Esophagus (tissue), 2 donors: Measurements from ENCODE around the gene NAA40. TPM values are rescaled to one million over a fixed set of nuclear protein-coding genes. Genes with fewer than 3 reads are reported as not detected.

ENCODE experiments used
- H3K27ac ChIP-seq, 2 donors: one replicate each; pipeline ENCODE4 v1.5.1; 2013; ENCODE audit warnings: low read depth in 2 of 2, mild to moderate bottlenecking in 2 of 2, inconsistent platforms in 1 of 2, low read length in 1 of 2, moderate library complexity in 1 of 2
- H3K27me3 ChIP-seq, 2 donors: one replicate each; pipeline ENCODE4 v1.6.1; 2013; ENCODE audit warnings: low read length in 2 of 2, control low read depth in 1 of 2, mild to moderate bottlenecking in 1 of 2; ENCODE audit not compliant: insufficient read depth in 2 of 2, control insufficient read depth in 1 of 2
- H3K36me3 ChIP-seq, 2 donors: one replicate each; pipeline ENCODE4 v1.6.1; 2013; ENCODE audit warnings: low read length in 1 of 2; ENCODE audit not compliant: control insufficient read depth in 2 of 2, insufficient read depth in 2 of 2
- H3K4me1 ChIP-seq, 2 donors: one replicate each; pipeline ENCODE4 v1.6.1; 2013; ENCODE audit warnings: low read length in 1 of 2; ENCODE audit not compliant: control insufficient read depth in 2 of 2, insufficient read depth in 2 of 2
- H3K4me3 ChIP-seq, 2 donors: one replicate each; pipeline ENCODE4 v1.5.1; 2013; ENCODE audit warnings: low read length in 2 of 2, mild to moderate bottlenecking in 2 of 2, low read depth in 1 of 2, moderate library complexity in 1 of 2
- H3K9me3 ChIP-seq, 2 donors: one replicate each; pipeline ENCODE4 v1.6.1; 2013; ENCODE audit warnings: mild to moderate bottlenecking in 2 of 2, low read depth in 1 of 2, low read length in 1 of 2, moderate library complexity in 1 of 2; ENCODE audit not compliant: control insufficient read depth in 2 of 2, insufficient read depth in 1 of 2
- WGBS, 2 donors: extraction: QIAGEN DNeasy Blood & Tissue Kit; methylation state at CpG; one replicate each; pipeline ENCODE4 v1.1.7; 2013; 5-methylcytosine and 5-hydroxymethylcytosine counted together
- polyA plus RNA-seq, 2 donors: library from polyadenylated mRNA; stranded (reverse); fragments of 200-250 nt; gene quantifications; one replicate each; pipeline ENCODE4 v1.2.3, GENCODE V29; 2013
- donor health status: healthy with polysubstance abuse.
- donor health status: Bipolar disorder and iron deficiency.

The NAA40 gene
- polyA plus RNA-seq, 2 donors = 8.5 to 11.8 TPM

GRCh38 chr11:63904743-63905142 is 34.1 kb upstream of the NAA40 start:
- Histone ChIP-seq H3K27me3 (no peaks in the 10 kb centered on the region), H3K9me3 (no peaks in the 10 kb centered on the region), H3K36me3 (peaks cover 26 to 77% of the 10 kb centered on the region in 2 donors), H3K4me3 (no peak overlapping the region), H3K4me1 (peaks cover 0 to 3% of the 10 kb centered on the region in 2 donors), H3K27ac (no peak overlapping the region)
- WGBS, 2 donors = 91 to 92% methylated on average over 13 of the region's 13 CpGs

- no peaks in the 10 kb centered on the region for H3K27me3 ChIP-seq
- H3K27ac ChIP-seq = no peak overlapping the region
- 75 to 78% methylated on average over 6 of the region's 6 CpGs for WGBS, 2 donors
- peaks cover 0 to 3% of the 10 kb centered on the region in 2 donors for H3K4me1 ChIP-seq
- peaks cover 26 to 78% of the 10 kb centered on the region in 2 donors for H3K36me3 ChIP-seq
- no peak overlapping the region for H3K4me3 ChIP-seq
- H3K9me3 ChIP-seq = no peaks in the 10 kb centered on the region
These were observed 33.6 kb upstream of the NAA40 start for GRCh38 chr11:63905179-63905578.

GRCh38 chr11:63906087-63906486 is 32.7 kb upstream of the NAA40 start:
- H3K27me3 ChIP-seq = no peaks in the 10 kb centered on the region
- WGBS, 2 donors = 88 to 90% methylated on average over 4 of the region's 4 CpGs
- H3K27ac ChIP-seq = no peak overlapping the region
- H3K9me3 ChIP-seq = no peaks in the 10 kb centered on the region
- no peak overlapping the region for H3K4me3 ChIP-seq
- peaks cover 20 to 70% of the 10 kb centered on the region in 2 donors for H3K36me3 ChIP-seq
- H3K4me1 ChIP-seq = peaks cover 0 to 3% of the 10 kb centered on the region in 2 donors

DNA sequence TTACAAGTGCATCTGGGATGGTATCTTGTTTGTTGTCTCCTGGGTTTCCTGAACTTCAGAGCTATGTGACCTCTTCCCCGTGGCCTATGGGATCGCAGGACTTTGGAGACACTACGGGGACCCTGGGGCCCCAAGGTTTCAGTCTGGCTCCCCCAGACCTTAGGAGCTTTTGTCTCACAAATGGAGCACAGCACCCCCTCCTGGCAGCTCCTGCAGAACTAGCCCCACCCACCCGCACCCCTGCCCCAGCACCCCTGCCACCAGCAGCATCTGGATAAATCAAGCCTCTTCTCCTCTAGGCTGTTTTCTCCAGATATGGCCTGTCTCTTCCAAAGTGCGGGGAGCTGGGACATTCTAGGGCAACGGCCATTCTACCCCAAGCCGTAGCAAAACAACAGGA is 32.2 kb upstream of the NAA40 start:
- Histone ChIP-seq H3K4me3 (no peak overlapping the region), H3K4me1 (peaks cover 0 to 3% of the 10 kb centered on the region in 2 donors), H3K27me3 (no peaks in the 10 kb centered on the region), H3K9me3 (no peaks in the 10 kb centered on the region), H3K27ac (no peak overlapping the region), H3K36me3 (peaks cover 19 to 67% of the 10 kb centered on the region in 2 donors)
- WGBS, 2 donors = 84 to 86% methylated on average over 7 of the region's 7 CpGs

DNA sequence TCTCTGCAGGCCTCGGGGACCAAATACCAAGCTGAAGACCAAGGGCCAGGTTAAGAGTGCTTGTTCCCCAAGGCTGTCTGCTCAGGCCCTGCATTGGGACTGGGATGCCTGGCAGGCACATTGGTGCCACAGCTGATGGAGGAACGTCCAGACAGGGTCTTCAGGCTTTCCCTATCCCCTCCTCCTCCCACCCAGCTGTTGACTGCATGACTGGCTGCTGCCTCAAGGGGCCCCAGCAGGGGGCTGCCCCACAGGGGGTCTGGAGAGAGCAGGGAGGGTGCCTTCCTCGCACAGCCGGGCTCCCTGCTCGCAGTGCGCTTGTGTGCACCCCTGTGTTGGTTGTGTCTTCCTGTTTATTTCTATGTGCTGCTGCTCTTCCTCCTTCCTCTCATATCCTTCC is 31.7 kb upstream of the NAA40 start:
- Histone ChIP-seq H3K27ac (no peak overlapping the region), H3K4me3 (no peak overlapping the region), H3K4me1 (peaks cover 0 to 3% of the 10 kb centered on the region in 2 donors), H3K36me3 (peaks cover 14 to 62% of the 10 kb centered on the region in 2 donors), H3K27me3 (no peaks in the 10 kb centered on the region), H3K9me3 (no peaks in the 10 kb centered on the region)
- WGBS, 2 donors = 78 to 81% methylated on average over 6 of the region's 6 CpGs

- peaks cover 5 to 53% of the 10 kb centered on the region in 2 donors for H3K36me3 ChIP-seq
- H3K9me3 ChIP-seq = no peaks in the 10 kb centered on the region
- no peak overlapping the region for H3K4me3 ChIP-seq
- peaks cover 0 to 3% of the 10 kb centered on the region in 2 donors for H3K4me1 ChIP-seq
- WGBS, 2 donors = 81% methylated on average over 21 of the region's 21 CpGs
- H3K27me3 ChIP-seq = no peaks in the 10 kb centered on the region
- H3K27ac ChIP-seq = no peak overlapping the region
These were observed 30.8 kb upstream of the NAA40 start for GRCh38 chr11:63907808-63908530.

GRCh38 chr11:63908631-63909401 is 30.0 kb upstream of the NAA40 start:
- Histone ChIP-seq H3K4me3 (no peak overlapping the region), H3K36me3 (peaks cover 4 to 45% of the 10 kb centered on the region in 2 donors), H3K4me1 (no peaks in the 10 kb centered on the region), H3K27me3 (no peaks in the 10 kb centered on the region), H3K27ac (no peak overlapping the region), H3K9me3 (no peaks in the 10 kb centered on the region)
- 79 to 80% methylated on average over 39 to 46 of the region's 46 CpGs for WGBS, 2 donors

- H3K27me3 ChIP-seq = no peaks in the 10 kb centered on the region
- WGBS, 2 donors = 74 to 76% methylated on average over 20 to 24 of the region's 24 CpGs
- no peak overlapping the region for H3K4me3 ChIP-seq
- peaks cover under 1 to 35% of the 10 kb centered on the region in 2 donors for H3K36me3 ChIP-seq
- no peaks in the 10 kb centered on the region for H3K9me3 ChIP-seq
- no peaks in the 10 kb centered on the region for H3K4me1 ChIP-seq
- no peak overlapping the region for H3K27ac ChIP-seq
These were observed 29.0 kb upstream of the NAA40 start for GRCh38 chr11:63909591-63910506.

DNA sequence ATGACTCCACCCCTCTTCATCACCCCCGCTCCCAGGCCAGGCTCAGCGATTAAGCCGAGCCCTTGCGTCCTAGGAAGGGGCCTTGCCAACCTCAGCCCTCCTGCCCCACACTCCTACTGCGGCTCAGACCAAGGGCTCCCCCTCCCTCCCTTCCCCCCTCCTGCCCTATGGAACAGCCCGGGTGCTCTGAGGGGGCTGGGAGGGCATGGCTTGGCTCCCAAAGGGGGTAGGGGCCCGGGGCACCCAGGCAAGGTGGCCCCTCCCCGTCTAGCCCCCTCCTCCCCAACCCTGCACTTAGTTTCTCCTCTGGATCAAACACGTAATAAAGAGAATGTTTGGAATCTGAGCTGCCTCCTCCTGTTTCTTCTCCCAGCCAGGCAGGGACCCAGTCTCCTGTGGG is 28.1 kb upstream of the NAA40 start:
- H3K36me3 ChIP-seq = peaks cover 0 to 30% of the 10 kb centered on the region in 2 donors
- H3K4me1 ChIP-seq = peaks cover 0 to 2% of the 10 kb centered on the region in 2 donors
- H3K9me3 ChIP-seq = no peaks in the 10 kb centered on the region
- no peak overlapping the region for H3K27ac ChIP-seq
- H3K27me3 ChIP-seq = no peaks in the 10 kb centered on the region
- H3K4me3 ChIP-seq = no peak overlapping the region
- WGBS, 2 donors = 73 to 75% methylated on average over 9 of the region's 9 CpGs
